Measurements from ENCODE around the gene RSRP1.
"Not testable (repeated sequence)": the region's sequence is repeated elsewhere in the genome, so short reads cannot be mapped to it uniquely, and the experiment has no call there.

- not testable (repeated sequence) for TF ChIP-seq EZH2 (IDR thresholded peaks at IDR 0.05; ENCODE audit: insufficient read depth, poor library complexity, severe bottlenecking); EZH2phosphoT487 (IDR thresholded peaks at IDR 0.05; ENCODE audit: insufficient read depth, low read depth)
Measured at GRCh38 chr1:25278358-25278757, 31.1 kb upstream of the RSRP1 start.
